ENCODE measurements around the gene TBCE.
A peak's percentile ranks its signal among the peaks of the same experiment; 100 is the strongest.

TBCE gene, protein sequence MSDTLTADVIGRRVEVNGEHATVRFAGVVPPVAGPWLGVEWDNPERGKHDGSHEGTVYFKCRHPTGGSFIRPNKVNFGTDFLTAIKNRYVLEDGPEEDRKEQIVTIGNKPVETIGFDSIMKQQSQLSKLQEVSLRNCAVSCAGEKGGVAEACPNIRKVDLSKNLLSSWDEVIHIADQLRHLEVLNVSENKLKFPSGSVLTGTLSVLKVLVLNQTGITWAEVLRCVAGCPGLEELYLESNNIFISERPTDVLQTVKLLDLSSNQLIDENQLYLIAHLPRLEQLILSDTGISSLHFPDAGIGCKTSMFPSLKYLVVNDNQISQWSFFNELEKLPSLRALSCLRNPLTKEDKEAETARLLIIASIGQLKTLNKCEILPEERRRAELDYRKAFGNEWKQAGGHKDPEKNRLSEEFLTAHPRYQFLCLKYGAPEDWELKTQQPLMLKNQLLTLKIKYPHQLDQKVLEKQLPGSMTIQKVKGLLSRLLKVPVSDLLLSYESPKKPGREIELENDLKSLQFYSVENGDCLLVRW

DNA sequence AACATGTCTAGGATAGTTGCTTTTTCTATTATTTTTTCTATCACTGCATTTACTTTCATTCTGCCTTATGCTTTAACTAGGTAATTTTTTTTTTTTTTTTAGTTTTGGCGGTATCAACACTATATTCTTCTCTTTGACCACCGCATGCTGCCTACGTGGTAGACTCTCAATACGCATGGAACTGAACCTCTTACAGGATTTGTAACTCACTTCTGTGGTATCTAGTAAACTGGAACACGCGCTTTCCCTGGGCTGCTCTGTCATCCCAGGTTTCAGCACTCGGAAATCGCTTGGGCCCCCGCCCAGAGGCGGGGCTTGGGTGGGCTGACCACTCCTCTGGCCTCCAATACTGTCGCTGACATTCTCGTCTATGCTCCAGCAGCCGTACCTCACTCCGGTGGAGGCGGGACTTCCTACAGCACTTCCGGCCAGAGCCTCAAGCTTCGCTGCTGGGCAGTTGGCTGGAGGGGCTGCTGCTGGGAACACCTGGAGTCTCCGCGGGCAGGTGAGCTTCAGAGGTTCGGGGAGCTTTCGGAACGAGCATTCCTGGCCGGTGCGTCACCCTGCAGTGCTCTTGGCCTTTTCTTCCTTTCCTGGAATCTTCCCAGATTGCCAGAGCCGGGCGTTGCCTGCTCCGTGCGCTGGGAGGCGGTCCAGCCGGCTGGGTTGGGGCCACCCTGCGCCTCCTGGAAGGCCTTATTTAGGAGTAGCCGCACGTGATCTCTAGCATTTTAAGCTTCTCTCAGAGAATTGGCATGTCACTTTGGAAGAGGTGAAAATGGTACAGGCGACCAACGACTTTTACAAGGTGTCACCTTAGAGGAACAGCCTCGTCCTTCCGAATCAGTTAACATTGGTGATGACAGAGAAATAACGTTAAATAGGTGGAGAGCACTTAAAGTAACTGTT, at the start of gene TBCE:
TBCE (plus strand) TSS at position 428 of the 909 bp plus-strand sequence. CDS start 12,623 bp downstream, outside the sequence.
- in situ Hi-C loops (cut with HindIII; ENCODE audit: low pct_ligation_motif_present, low pct_unique_long_range_greater_than_20kb, low sequenced_read_pairs), result no loop called here
- DNase-seq, result peak; percentile 99

DNA sequence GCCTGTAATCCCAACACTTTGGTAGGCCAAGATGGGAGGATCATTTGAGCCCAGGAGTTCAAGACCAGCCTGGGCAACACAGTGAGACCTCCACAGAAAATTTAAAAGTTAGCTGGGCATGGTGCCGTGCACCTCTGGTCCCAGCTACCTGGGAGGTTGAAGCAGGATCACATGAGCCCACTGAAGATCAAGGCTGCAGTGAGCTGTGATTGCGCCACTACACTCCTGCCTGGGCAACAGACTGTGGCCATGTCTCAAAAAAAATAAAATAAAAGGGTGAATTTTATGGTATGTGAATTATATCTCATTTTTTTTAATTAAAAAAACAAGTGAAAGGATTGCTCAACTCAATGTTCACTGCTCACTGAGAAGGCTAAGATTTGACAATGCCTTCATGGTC, 48.0 kb upstream of the TBCE start:
- in situ Hi-C loops (cut with HindIII; ENCODE audit: low pct_ligation_motif_present, low pct_unique_long_range_greater_than_20kb, low sequenced_read_pairs), result no loop called here
- DNase-seq, result no peak

DNA sequence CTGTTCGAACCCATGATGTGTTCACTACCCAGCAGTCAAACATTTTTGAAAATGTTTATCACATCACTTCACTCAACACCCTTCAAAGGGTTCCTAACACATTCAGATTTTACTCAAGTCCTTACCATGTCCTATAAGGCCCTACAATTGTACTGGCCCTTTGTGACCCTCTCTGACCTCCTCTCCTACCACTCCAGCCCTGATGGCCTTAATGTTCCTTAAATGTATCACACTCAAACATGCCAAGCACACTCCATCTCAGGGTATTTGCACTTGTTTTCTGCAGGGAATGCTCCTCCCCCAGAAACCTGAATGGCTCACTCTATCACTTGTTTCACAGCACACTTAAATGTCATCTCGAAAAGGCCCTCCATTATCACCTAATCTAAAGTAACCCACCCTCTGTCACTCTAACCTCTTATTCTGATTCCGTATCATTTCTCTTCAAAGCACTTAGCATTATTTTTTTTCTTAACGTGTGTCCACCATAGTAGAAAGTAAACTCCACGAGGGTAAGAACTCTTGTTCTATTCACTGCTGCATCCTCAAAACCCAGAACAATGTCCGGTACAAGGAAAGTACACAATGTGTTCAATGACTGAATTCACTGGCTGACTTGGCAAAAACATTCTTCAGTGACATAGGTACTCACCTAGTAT, 46.6 kb upstream of the TBCE start:
- in situ Hi-C loops (cut with HindIII; ENCODE audit: low pct_ligation_motif_present, low pct_unique_long_range_greater_than_20kb, low sequenced_read_pairs), result no loop called here

DNA sequence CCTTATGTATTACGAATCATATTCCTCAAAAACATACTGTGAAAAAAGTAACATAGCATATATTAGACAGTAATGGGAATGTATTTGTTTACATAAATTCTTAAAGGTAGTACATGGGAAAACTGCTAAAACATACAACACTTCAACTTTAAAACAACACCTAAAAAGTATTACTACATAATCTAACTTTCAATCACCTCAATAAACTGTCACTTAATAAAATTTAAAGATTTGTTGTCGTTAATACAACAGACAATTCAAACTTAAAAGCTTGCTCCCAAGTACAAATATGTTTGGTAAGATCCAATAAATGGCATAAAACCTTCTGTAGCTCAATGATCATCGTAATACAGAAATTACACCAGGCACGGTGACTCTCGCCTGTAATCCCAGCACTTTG, 42.9 kb upstream of the TBCE start:
- DNase-seq, result no peak
- in situ Hi-C loops (cut with HindIII; ENCODE audit: low pct_ligation_motif_present, low pct_unique_long_range_greater_than_20kb, low sequenced_read_pairs), result no loop called here

More for the DNA sequence above, 46.6 kb upstream of the TBCE start:
- DNase-seq, result no peak

DNA sequence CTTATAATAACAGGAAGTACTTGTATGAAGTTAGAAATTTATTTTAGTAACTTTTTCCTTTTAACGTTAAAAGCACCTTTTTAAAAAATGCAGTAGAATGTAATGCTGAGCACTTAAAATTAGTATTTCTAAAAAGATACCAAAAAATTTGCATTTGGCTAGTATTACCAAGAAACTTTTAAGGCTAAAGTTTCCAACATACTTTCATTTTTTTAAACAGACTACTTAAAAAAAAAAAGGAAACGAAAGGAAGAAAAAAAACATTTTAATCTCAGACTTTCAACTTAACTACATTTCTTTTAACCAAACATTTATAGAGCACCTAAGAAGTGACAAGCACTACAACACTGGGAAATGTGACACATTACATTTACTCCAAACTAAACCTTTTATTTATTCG, 42.1 kb upstream of the TBCE start:
- no peak for DNase-seq
- in situ Hi-C loops (cut with HindIII; ENCODE audit: low pct_ligation_motif_present, low pct_unique_long_range_greater_than_20kb, low sequenced_read_pairs), result no loop called here

DNA sequence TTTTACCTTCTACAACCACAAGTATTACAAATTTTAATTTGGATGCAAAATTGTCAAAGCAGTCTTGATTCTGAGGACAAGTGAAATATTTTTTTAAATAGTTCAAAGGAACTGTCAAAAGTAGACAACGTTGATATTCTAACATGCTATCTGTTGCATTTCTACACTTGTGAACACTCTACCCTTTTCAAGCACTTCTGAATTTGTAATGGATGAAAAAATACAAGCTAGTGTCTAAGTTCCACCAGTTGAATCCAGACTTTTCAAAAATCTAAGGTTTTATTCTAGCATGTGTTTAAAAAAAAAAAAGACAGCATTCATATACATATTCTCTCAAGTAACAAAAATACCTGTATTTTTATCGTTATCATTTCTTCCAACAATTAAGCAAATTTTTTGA, 41.4 kb upstream of the TBCE start:
- no peak for DNase-seq
- in situ Hi-C loops (cut with HindIII; ENCODE audit: low pct_ligation_motif_present, low pct_unique_long_range_greater_than_20kb, low sequenced_read_pairs), result no loop called here

DNA sequence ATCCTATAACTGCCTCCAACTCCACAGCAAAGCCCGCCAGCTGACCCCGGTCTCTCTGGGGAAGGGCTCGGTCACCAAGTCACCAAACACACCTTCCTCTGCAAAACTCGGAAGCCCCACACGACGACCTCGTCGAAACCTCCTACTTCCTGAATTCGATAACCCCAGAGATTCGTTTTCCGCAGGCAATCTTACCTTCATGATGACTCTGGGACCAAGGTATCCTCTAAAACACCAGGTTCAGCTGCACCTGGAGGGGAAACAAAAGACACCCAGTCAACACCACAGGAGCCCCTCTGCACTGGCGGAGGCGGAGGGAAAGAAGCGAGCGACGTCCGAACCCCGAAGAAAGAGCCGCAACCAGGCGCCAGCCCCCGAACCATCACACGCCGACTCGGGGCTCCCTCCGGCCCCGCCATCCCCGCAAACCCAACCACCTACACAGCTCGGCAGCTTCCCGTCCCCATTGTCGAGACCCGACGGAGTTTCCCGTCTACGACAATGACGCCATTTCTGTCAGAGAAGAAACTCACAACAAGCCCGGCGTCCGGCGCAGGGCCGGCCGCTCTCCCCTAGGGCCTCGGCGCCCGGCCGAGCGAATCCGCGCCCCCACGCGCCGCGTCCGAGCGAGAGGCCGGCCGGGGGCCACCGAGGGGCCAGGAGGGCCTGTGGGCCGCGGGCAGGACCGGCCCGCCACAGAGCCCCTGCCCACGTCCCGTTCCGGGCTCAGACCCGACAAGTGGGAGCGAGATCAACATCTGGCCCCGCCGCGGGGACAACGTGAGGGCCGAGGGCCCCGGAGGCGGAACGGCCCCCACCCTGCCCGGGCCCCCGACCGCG, 40.3 kb upstream of the TBCE start:
- in situ Hi-C loops (cut with HindIII; ENCODE audit: low pct_ligation_motif_present, low pct_unique_long_range_greater_than_20kb, low sequenced_read_pairs), result no loop called here
- peak; percentile 50 for DNase-seq

DNA sequence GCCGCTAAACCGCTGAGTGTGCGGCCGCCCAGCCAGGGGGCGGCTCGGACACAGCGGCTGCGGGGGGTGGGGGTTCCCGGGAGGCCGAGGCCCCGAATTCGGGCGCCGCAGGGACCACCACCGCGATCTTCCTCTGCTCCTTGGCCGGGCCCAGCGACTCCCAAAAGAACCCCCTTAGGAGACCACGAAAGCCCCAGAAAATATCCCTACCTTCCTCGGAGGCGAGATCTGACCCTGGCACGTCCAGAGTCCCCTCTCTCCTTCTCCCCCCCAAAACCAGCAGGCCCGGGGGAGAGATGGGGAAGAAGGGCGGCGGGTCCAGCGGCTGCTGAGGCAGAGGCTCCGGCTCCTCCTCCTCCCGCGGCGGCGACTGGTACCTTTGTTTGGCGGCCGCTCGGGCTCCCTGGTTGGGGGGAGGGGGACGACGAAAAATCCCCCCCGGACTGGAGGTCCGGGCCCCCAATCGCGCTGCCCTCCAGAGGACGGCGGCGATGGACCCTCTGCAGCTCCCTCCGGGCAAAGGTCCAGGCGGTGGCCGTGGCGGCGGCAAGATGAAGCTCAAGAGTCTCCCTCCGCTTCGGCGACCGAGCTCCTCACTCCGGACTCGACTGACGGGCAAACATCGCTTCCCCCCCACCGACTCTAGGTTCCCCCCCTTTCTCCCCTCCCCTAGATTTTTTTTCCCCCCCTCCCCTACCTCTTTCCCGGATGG, 39.5 kb upstream of the TBCE start, which contains the start of gene ARID4B:
ARID4B (minus strand) TSS at position 621 of the 712 bp plus-strand sequence. CDS start 1,260 bp downstream, outside the sequence.
- DNase-seq, result no peak
- in situ Hi-C loops (cut with HindIII; ENCODE audit: low pct_ligation_motif_present, low pct_unique_long_range_greater_than_20kb, low sequenced_read_pairs), result no loop called here

DNA sequence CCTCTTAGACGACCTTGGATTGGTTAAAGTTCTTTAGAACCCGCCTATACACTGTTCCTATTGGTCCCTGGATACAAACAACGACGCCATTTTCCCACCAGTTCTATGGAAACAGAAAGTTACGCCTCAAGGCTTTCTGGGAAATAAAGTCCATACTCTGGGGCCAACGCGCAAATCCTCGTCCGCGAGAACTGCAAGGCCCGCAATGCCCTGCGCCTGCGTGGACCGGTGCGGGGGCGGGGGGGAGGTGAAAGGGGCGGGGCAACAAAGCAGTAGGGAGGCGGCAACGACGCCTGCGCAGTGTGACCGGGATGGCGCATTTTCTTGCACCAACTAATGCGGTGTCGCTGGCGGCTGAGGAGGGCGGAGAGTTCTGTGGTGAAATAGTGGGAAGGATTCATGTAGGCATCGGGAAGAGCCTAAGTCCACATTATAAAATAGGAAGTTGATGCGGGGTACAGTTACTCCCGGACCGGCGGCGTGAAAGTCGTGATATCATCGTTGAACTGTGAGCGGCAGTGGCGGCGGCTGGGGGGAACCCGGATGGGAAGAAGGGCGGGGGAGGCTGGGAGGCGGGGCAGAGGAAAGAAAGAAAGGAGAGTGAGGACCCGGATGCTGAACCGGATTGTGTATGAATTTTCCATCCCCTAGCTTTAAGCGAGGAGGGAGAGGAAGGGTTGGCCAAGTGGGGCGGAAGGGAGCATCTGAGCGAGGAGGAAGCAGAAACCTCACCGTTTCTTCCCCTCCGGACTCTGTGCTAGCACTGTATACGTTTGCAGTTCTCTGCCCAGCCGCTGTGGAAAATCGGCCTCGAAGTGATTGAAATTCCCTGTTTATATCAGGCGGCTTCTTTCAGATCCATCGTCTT, 38.7 kb upstream of the TBCE start, which contains the start of gene GGPS1:
GGPS1 (plus strand) TSS at position 300 of the 868 bp plus-strand sequence. CDS start 6,695 bp downstream, outside the sequence.
- in situ Hi-C loops (cut with HindIII; ENCODE audit: low pct_ligation_motif_present, low pct_unique_long_range_greater_than_20kb, low sequenced_read_pairs), result no loop called here
- peak; percentile 100 for DNase-seq

DNA sequence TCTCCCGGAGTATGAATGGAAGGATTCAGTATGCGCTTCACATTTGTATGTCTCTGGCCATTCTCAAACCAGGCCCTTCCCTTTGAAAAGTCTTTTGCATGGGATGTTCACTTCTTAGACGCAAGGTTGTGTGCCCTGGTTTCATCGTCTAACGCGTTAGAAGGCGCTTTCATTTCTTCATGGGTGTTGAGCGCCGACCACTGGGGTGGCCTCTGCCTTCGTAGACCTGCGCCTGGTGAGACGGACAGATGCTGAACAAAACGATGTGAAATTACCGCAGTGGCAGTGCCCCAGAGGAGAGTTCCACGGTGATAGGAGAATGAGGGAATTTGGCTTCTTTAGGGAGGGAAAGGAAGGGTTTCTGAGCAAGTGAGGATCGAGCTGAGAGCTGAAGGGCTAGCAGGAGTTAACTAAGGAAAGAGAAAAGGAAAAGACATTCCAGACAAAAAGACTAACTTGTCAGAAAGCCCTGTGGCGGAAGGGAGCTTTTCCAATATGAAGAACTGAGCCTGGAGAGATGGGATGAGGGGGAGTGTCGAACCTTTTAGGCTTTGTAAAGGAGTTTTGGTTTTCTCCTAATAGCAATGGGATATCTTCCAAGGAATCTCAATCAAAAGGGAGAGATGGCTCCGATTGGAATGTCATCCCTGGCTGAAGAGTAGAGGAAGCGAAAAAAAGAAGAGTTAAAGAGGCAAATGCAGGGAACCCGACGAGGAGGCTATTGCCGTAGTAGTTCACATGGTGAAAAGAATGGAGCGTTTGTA, 37.9 kb upstream of the TBCE start:
- in situ Hi-C loops (cut with HindIII; ENCODE audit: low pct_ligation_motif_present, low pct_unique_long_range_greater_than_20kb, low sequenced_read_pairs), result no loop called here

DNA sequence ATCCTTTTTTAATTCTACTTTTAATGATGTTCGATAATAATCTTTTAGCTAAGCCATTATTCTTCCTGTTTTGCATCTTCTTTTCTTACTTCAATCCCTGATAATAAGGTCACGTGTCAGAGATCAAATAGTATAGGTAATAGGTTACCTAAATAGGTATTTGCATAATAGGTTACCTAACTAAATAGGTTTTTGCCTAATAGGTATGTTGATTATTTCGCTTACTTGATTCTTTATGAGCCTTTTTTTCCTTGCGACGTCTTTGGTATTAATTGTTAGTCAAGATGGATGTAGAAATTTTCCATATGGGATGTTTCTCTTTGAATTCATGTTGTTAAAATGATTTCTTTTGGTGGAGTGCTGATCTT, 36.3 kb upstream of the TBCE start:
- in situ Hi-C loops (cut with HindIII; ENCODE audit: low pct_ligation_motif_present, low pct_unique_long_range_greater_than_20kb, low sequenced_read_pairs), result no loop called here
- no peak for DNase-seq

More for the DNA sequence above, 37.9 kb upstream of the TBCE start:
- peak; percentile 71 for DNase-seq

DNA sequence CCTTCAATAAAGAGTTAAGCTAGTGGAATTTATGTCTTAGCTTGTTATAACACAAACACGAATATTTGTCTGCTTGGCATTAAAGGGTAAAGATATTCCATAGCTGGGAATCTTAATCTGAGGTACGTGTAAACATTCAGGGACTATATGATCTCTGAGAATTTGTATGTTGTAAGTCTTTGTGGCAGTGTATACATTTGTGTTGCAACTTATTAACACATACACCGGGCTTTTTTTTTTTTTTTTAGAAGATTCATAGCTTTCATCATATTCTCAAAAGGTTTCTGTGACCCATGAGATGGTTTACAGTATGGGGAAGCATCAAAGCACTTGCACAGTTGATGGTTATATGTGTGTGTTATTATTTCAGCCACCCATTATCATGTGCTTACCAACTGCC, 35.8 kb upstream of the TBCE start:
- no peak for DNase-seq

DNA sequence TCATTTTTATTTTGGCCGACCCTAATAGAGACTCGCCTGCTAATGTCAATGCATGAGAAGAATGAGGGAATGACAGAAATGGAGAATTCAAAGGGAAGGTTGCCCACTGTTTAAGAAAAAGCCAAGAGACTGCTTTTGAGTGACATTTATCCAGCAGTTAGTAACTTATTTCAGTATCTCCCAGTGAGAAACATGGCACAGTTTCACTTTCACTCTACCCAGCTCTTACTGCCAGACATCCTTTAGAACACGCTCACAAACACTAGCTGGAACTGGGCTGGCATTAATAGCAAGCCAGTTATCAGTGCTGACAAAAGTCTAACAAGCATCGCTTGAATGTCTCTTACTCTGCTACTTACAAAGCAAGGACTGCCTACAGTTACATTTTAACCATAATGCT, 30.3 kb upstream of the TBCE start:
- in situ Hi-C loops (cut with HindIII; ENCODE audit: low pct_ligation_motif_present, low pct_unique_long_range_greater_than_20kb, low sequenced_read_pairs), result no loop called here

More for the DNA sequence above, 35.8 kb upstream of the TBCE start:
- in situ Hi-C loops (cut with HindIII; ENCODE audit: low pct_ligation_motif_present, low pct_unique_long_range_greater_than_20kb, low sequenced_read_pairs), result no loop called here

DNA sequence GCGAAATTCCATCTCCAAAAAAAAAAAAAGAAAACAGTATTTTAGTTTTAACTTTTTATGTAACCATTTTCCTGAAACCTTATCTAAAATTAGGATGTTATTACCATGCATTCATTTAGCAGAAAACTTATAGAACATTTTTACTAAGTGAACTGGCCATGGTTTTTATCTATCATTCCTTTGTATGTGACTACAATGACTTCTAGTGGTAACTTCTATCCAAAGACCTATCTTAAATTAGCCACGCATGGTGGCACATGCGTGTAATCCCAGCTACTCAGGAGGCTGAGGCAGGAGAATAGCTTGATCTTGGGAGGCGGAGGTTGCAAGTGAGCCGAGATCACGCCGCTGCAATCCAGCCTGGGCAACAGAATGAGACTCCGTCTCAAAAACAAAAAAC, 27.5 kb upstream of the TBCE start:
- in situ Hi-C loops (cut with HindIII; ENCODE audit: low pct_ligation_motif_present, low pct_unique_long_range_greater_than_20kb, low sequenced_read_pairs), result no loop called here
- peak; percentile 26 for DNase-seq

More for the DNA sequence above, 30.3 kb upstream of the TBCE start:
- peak; percentile 73 for DNase-seq

DNA sequence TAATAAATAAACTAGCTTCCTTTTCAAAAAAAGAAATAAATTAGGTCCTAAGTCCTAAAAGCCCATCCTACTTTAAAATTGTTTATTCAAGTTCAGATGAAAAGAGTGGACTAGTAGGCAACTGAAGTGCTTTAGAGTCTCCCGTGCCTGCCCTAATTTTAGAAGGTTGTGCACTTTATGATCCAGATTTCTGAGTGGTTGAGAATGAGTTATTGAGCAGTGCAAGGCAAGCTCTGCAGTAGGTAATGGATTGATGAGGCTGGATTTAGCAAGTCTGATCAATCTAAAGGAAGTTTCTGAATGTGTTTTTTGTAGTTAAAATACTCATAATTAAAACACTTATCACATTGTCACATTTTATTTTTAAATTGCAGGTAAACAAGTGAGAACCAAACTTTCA, 25.9 kb upstream of the TBCE start:
- in situ Hi-C loops (cut with HindIII; ENCODE audit: low pct_ligation_motif_present, low pct_unique_long_range_greater_than_20kb, low sequenced_read_pairs), result no loop called here

DNA sequence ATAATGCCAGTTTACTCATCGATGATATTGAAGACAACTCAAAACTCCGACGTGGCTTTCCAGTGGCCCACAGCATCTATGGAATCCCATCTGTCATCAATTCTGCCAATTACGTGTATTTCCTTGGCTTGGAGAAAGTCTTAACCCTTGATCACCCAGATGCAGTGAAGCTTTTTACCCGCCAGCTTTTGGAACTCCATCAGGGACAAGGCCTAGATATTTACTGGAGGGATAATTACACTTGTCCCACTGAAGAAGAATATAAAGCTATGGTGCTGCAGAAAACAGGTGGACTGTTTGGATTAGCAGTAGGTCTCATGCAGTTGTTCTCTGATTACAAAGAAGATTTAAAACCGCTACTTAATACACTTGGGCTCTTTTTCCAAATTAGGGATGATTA, 25.2 kb upstream of the TBCE start:
- in situ Hi-C loops (cut with HindIII; ENCODE audit: low pct_ligation_motif_present, low pct_unique_long_range_greater_than_20kb, low sequenced_read_pairs), result no loop called here
- DNase-seq, result no peak

More for the DNA sequence above, 25.9 kb upstream of the TBCE start:
- DNase-seq, result no peak

Data from ACHN (cell line).